ENCODE data around the gene SCYGR1. TPM values are rescaled to one million over a fixed set of nuclear protein-coding genes. Genes with fewer than 3 reads are reported as not detected.

Gene SCYGR1
- total and polyA plus RNA-seq, 2 of the 13 experiments (the other 11 are each of a cell fraction or from before 2014, with no cell fraction given): not detected

GRCh38 chr2:227406177-227407031 lies 18.7 kb upstream of the SCYGR1 start (continued):
- TF ChIP-seq, protein P1, sequence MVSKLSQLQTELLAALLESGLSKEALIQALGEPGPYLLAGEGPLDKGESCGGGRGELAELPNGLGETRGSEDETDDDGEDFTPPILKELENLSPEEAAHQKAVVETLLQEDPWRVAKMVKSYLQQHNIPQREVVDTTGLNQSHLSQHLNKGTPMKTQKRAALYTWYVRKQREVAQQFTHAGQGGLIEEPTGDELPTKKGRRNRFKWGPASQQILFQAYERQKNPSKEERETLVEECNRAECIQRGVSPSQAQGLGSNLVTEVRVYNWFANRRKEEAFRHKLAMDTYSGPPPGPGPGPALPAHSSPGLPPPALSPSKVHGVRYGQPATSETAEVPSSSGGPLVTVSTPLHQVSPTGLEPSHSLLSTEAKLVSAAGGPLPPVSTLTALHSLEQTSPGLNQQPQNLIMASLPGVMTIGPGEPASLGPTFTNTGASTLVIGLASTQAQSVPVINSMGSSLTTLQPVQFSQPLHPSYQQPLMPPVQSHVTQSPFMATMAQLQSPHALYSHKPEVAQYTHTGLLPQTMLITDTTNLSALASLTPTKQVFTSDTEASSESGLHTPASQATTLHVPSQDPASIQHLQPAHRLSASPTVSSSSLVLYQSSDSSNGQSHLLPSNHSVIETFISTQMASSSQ (IDR thresholded peaks at IDR 0.05; ENCODE audit: low read depth): peak; percentile 81
- TF ChIP-seq, protein P1 (CRISPR knock-in tag; IDR thresholded peaks at IDR 0.05; ENCODE audit: borderline replicate concordance): peak; percentile 89; the same call in 1 of the 2 replicates
- no peak for TF ChIP-seq TAF15 (IDR thresholded peaks at IDR 0.05; ENCODE audit: low read depth, low read length, poor library complexity, severe bottlenecking)
- peak; percentile 56 for TF ChIP-seq POLR2AphosphoS5 (IDR thresholded peaks at IDR 0.05; ENCODE audit: low read depth, low read length)
- no peak for TF ChIP-seq SRY (CRISPR knock-in tag; IDR thresholded peaks at IDR 0.05)
- TF ChIP-seq ZNF75D (CRISPR knock-in tag; IDR thresholded peaks at IDR 0.05; ENCODE audit: borderline replicate concordance): no peak
- TF ChIP-seq BCL3 (CRISPR knock-in tag; IDR thresholded peaks at IDR 0.05): no peak
- TF ChIP-seq, protein P2, sequence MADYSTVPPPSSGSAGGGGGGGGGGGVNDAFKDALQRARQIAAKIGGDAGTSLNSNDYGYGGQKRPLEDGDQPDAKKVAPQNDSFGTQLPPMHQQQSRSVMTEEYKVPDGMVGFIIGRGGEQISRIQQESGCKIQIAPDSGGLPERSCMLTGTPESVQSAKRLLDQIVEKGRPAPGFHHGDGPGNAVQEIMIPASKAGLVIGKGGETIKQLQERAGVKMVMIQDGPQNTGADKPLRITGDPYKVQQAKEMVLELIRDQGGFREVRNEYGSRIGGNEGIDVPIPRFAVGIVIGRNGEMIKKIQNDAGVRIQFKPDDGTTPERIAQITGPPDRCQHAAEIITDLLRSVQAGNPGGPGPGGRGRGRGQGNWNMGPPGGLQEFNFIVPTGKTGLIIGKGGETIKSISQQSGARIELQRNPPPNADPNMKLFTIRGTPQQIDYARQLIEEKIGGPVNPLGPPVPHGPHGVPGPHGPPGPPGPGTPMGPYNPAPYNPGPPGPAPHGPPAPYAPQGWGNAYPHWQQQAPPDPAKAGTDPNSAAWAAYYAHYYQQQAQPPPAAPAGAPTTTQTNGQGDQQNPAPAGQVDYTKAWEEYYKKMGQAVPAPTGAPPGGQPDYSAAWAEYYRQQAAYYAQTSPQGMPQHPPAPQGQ (CRISPR knock-in tag; IDR thresholded peaks at IDR 0.05; ENCODE audit: borderline replicate concordance): no peak
- TF ChIP-seq RFX3 (CRISPR knock-in tag; IDR thresholded peaks at IDR 0.05): 0 out of 2 replicates have a peak, but pooled peaks have one; percentile 8
- no peak for TF ChIP-seq ZNF121 (CRISPR knock-in tag; IDR thresholded peaks at IDR 0.05)
- no peak for TF ChIP-seq ZNF3 (CRISPR knock-in tag; IDR thresholded peaks at IDR 0.05)
- TF ChIP-seq, protein P3, sequence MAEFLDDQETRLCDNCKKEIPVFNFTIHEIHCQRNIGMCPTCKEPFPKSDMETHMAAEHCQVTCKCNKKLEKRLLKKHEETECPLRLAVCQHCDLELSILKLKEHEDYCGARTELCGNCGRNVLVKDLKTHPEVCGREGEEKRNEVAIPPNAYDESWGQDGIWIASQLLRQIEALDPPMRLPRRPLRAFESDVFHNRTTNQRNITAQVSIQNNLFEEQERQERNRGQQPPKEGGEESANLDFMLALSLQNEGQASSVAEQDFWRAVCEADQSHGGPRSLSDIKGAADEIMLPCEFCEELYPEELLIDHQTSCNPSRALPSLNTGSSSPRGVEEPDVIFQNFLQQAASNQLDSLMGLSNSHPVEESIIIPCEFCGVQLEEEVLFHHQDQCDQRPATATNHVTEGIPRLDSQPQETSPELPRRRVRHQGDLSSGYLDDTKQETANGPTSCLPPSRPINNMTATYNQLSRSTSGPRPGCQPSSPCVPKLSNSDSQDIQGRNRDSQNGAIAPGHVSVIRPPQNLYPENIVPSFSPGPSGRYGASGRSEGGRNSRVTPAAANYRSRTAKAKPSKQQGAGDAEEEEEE (CRISPR knock-in tag; IDR thresholded peaks at IDR 0.05; ENCODE audit: borderline replicate concordance): no peak
- no peak for TF ChIP-seq ZNF552 (CRISPR knock-in tag; IDR thresholded peaks at IDR 0.05; ENCODE audit: borderline replicate concordance)
- no peak for TF ChIP-seq TERF1 (CRISPR knock-in tag; IDR thresholded peaks at IDR 0.05)
- peak; percentile 81 for TF ChIP-seq SALL1 (CRISPR knock-in tag; IDR thresholded peaks at IDR 0.05)
- TF ChIP-seq ZNF7 (CRISPR knock-in tag; IDR thresholded peaks at IDR 0.05): no peak
- no peak for TF ChIP-seq ZNF282 (IDR thresholded peaks at IDR 0.05; ENCODE audit: partially characterized antibody)
- TF ChIP-seq ZNF83 (CRISPR knock-in tag; IDR thresholded peaks at IDR 0.05; ENCODE audit: borderline replicate concordance): no peak

All from HepG2 (cell line).